Peyer's patch (tissue), 4 donors: ENCODE measurements around the gene KIFC1. TPM values are rescaled to one million over a fixed set of nuclear protein-coding genes. Genes with fewer than 3 reads are reported as not detected.

ENCODE experiments used
- DNase-seq, 3 donors: peaks; one replicate each; pipeline ENCODE4 v3.0.0-alpha.2; 2017 to 2019
- H3K27ac ChIP-seq, 4 donors: fragments of 200-600 bp; sonication (generic); one replicate each; pipeline ENCODE4 v1.5.1; 2016 to 2019
- H3K27me3 ChIP-seq, 2 donors: fragments of 200-600 bp; sonication (generic); one replicate each; pipeline ENCODE4 v1.5.1; 2019
- H3K36me3 ChIP-seq, 3 donors: fragments of 200-600 bp; sonication (generic); one replicate each; pipeline ENCODE4 v1.5.1; 2016 to 2019
- H3K4me1 ChIP-seq, 4 donors: fragments of 200-600 bp; sonication (generic); one replicate each; pipeline ENCODE4 v1.5.1; 2016 to 2019
- H3K4me3 ChIP-seq, 4 donors: fragments of 200-600 bp; sonication (generic); 1 replicate in 3 of 4; 2 replicates in 1 of 4; pipeline ENCODE4 v1.5.1; 2016 to 2019; ENCODE audit warnings: mild to moderate bottlenecking in 1 of 4
- H3K9me3 ChIP-seq, 4 donors: fragments of 200-600 bp; sonication (generic); one replicate each; pipeline ENCODE4 v1.5.1; 2016 to 2019; ENCODE audit warnings: mild to moderate bottlenecking in 1 of 4
- POLR2A ChIP-seq, 2 donors: fragments of 450-650 bp; IDR thresholded peaks; one replicate each; pipeline ENCODE4 v1.5.1; 2017; ENCODE audit warnings: antibody characterized with exemption in 2 of 2, mild to moderate bottlenecking in 2 of 2, moderate library complexity in 2 of 2
- total RNA-seq, 4 donors: library from RNA; depleted of rRNA; stranded (reverse); fragments of >200 nt; gene quantifications; one replicate each; pipeline ENCODE4 v1.1.0, GENCODE V29; 2016
- TF ChIP-seq, protein P1 (sequence below), 6 experiments: fragments of 450-650 bp in 4 of 6; fragments of 200-600 bp in 2 of 6; sonication (generic) in 1 of 6; IDR thresholded peaks; one replicate each; pipeline ENCODE4 v1.5.1; 2017 to 2019; ENCODE audit warnings: antibody characterized with exemption in 6 of 6, mild to moderate bottlenecking in 3 of 6, moderate library complexity in 1 of 6

The KIFC1 gene
- total RNA-seq, 4 donors from 2014 or later, result 10.9 to 28.1 (median 18.3) TPM

DNA sequence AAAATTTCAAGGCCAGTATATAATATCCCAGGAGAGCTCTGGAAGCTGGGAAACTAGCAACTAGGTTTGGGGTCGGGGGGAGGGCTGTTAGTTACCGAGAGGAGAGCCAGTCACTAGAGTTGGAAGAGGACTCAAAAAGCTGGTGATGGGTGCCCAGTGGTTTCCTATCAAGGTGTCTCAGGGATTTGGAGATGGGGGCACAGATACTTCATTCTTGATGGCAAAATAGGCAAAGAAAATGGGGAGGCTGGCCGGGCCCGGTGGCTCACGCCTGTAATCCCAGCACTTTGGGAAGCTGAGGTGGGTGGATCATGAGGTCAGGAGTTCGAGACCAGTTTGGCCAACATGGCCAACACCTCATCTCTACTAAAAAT lies 20.0 kb downstream of the KIFC1 start:
- H3K27me3 ChIP-seq, result no peaks in the 10 kb centered on the region
- H3K4me1 ChIP-seq, result peaks cover 0 to 21% (median 10%) of the 10 kb centered on the region in 4 donors
- no peak for DNase-seq
- peak overlapping the region; percentile 91 to 99 (median 94) for H3K4me3 ChIP-seq
- H3K36me3 ChIP-seq, result peaks cover 0 to 37% (median 0%) of the 10 kb centered on the region in 3 donors
- no peak for TF ChIP-seq POLR2A (IDR thresholded peaks at IDR 0.05)
- TF ChIP-seq, protein P1, sequence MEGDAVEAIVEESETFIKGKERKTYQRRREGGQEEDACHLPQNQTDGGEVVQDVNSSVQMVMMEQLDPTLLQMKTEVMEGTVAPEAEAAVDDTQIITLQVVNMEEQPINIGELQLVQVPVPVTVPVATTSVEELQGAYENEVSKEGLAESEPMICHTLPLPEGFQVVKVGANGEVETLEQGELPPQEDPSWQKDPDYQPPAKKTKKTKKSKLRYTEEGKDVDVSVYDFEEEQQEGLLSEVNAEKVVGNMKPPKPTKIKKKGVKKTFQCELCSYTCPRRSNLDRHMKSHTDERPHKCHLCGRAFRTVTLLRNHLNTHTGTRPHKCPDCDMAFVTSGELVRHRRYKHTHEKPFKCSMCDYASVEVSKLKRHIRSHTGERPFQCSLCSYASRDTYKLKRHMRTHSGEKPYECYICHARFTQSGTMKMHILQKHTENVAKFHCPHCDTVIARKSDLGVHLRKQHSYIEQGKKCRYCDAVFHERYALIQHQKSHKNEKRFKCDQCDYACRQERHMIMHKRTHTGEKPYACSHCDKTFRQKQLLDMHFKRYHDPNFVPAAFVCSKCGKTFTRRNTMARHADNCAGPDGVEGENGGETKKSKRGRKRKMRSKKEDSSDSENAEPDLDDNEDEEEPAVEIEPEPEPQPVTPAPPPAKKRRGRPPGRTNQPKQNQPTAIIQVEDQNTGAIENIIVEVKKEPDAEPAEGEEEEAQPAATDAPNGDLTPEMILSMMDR (IDR thresholded peaks at IDR 0.05), result no peak
- H3K9me3 ChIP-seq, result no peaks in the 10 kb centered on the region
- H3K27ac ChIP-seq, result peak overlapping the region; percentile 98 to 100 (median 98)

DNA sequence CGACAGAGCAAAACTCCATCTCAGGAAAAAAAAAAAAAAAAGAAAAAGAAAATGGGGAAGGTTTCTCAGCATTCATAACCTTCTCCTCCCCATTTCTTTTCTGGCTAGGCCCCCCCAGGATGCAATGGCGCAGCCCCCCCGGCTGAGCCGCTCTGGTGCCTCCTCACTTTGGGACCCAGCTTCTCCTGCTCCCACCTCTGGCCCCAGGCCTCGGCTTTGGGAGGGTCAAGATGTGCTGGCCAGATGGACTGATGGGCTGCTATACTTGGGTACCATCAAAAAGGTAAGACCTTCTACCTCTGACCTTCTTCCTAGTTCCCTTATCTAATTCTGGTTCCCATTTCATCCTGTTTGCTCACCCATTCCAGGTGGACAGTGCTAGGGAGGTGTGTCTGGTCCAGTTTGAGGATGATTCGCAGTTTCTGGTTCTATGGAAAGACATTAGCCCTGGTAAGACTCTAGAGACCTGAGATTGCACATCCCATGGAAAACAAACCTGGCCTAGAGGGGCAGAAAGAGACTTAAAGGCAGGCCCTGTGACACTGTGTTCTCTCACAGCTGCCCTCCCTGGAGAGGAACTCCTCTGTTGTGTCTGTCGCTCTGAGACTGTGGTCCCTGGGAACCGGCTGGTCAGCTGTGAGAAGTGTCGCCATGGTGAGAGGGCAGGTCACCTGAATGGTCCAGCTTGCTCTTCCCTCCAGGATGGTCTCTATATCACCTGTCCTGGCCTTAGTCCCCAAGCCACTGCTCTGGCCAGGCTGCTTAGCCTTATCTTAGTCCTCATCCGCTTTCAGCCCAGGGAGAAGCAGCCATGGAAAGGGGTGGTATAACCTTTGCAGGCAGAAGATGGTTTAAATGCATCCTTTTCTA lies 20.8 kb downstream of the KIFC1 start:
- Histone ChIP-seq H3K36me3 (peaks cover 0 to 37% (median 0%) of the 10 kb centered on the region in 3 donors), H3K4me3 (peak overlapping the region in 2 of 4 donors; percentile 91 to 99), H3K9me3 (no peaks in the 10 kb centered on the region), H3K27me3 (no peaks in the 10 kb centered on the region), H3K4me1 (peaks cover 0 to 29% (median 12%) of the 10 kb centered on the region in 4 donors), H3K27ac (peak overlapping the region in 2 of 4 donors; percentile 7 to 99)
- no peak for TF ChIP-seq POLR2A (IDR thresholded peaks at IDR 0.05)
- TF ChIP-seq, protein P1 (IDR thresholded peaks at IDR 0.05), result no peak
- no peak for DNase-seq

DNA sequence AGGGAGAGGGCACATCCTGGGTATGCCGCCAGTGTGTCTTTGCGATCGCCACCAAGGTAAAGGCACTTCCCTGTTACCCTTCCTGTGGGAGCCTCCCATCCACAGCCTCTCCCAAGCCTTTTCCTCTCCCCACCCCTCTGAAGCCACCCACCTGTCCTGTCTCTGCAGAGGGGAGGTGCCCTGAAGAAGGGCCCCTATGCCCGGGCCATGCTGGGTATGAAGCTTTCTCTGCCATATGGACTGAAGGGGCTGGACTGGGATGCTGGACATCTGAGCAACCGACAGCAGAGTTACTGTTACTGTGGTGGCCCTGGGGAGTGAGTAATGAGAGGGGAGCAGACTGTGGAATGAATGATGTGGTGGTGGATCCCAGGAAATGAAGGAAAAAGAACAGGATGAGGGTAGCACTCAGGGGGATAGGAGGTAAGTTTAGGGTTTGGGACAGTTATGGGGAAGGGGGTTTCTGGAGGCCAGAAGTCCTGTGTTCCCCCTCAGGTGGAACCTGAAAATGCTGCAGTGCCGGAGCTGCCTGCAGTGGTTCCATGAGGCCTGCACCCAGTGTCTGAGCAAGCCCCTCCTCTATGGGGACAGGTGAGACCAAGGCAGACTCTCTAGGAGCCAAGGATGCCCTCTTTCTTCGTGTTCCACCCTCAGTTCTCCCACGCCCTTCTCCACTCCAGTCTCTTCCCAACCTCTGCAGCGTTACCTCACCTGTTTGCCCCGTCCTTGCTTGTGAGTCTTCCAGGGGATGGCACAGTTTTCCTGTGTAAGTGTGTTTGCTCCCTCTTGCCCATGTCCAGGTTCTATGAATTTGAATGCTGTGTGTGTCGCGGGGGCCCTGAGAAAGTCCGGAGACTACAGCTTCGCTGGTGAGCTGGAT lies 21.9 kb downstream of the KIFC1 start:
- Histone ChIP-seq H3K36me3 (peaks cover 0 to 37% (median 0%) of the 10 kb centered on the region in 3 donors), H3K4me3 (no peak overlapping the region), H3K4me1 (peaks cover 0 to 30% (median 12%) of the 10 kb centered on the region in 4 donors), H3K27me3 (no peaks in the 10 kb centered on the region), H3K27ac (peak overlapping the region in 2 of 4 donors; percentile 7 to 49), H3K9me3 (no peaks in the 10 kb centered on the region)
- TF ChIP-seq, protein P1 (IDR thresholded peaks at IDR 0.05), result no peak
- TF ChIP-seq POLR2A (IDR thresholded peaks at IDR 0.05), result no peak
- no peak for DNase-seq

DNA sequence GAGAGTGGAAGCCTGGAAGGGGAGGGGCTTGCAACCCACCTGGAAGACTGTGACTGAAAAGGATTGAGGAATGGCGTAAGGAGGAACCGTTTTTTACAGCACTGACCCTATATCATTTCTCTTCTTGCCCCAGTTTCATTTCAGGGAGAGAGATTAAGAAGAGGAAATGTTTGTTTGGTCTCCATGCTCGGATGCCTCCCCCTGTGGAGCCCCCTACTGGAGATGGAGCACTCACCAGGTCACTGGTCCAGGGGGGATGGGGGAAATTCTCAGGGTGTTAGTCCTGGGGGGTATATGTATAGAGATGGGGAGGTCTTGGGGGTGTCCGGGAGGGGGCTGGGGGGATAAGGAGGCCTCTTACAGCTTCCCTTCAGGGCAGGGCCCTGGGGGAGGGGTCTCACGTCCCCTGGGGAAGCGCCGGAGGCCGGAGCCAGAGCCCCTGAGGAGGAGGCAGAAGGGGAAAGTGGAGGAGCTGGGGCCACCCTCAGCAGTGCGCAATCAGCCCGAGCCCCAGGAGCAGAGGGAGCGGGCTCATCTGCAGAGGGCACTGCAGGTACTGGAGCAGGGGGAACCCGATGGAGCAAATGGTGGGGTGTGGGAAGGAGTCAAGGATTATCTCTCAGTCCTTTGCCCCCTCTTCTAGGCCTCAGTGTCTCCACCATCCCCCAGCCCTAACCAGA lies 23.1 kb downstream of the KIFC1 start:
- no peak overlapping the region for H3K4me3 ChIP-seq
- peak overlapping the region in 1 of 4 donors; percentile 89 for H3K27ac ChIP-seq
- H3K36me3 ChIP-seq, result peaks cover 0 to 37% (median 0%) of the 10 kb centered on the region in 3 donors
- peaks cover 0 to 43% (median 15%) of the 10 kb centered on the region in 4 donors for H3K4me1 ChIP-seq
- H3K9me3 ChIP-seq, result no peaks in the 10 kb centered on the region
- no peaks in the 10 kb centered on the region for H3K27me3 ChIP-seq
- DNase-seq, result no peak
- TF ChIP-seq, protein P1 (IDR thresholded peaks at IDR 0.05), result peak in 1 of 6 experiments; percentile 15
- TF ChIP-seq POLR2A (IDR thresholded peaks at IDR 0.05), result no peak

DNA sequence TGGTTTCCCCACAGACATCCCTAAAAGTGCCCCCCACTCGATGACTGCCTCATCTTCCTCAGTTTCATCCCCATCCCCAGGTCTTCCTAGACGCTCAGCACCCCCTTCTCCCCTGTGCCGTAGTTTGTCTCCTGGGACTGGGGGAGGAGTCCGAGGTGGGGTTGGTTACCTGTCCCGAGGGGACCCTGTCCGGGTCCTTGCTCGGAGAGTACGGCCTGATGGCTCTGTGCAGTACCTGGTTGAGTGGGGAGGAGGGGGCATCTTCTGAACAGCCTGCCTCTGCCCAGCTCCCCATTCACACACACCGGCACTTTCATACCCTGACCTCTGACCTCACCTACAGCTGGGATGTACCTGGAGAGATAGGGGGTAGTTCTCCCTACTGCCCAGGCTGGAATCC lies 24.2 kb downstream of the KIFC1 start:
- Histone ChIP-seq H3K36me3 (peaks cover 0 to 37% (median 0%) of the 10 kb centered on the region in 3 donors), H3K4me1 (peaks cover 0 to 43% (median 15%) of the 10 kb centered on the region in 4 donors), H3K9me3 (no peaks in the 10 kb centered on the region), H3K27ac (peak overlapping the region in 1 of 4 donors; percentile 89), H3K27me3 (no peaks in the 10 kb centered on the region), H3K4me3 (no peak overlapping the region)
- TF ChIP-seq POLR2A (IDR thresholded peaks at IDR 0.05), result no peak
- TF ChIP-seq, protein P1 (IDR thresholded peaks at IDR 0.05), result no peak
- DNase-seq, result no peak
